GM23248 (cell line): ENCODE results near the gene TSPAN13. TPM values are rescaled to one million over a fixed set of nuclear protein-coding genes. Genes with fewer than 3 reads are reported as not detected.

Source experiments
- DNase-seq: peaks from one replicate; pipeline ENCODE4 v3.0.0-alpha.2; 2015
- H2AFZ ChIP-seq: fragments of 200-600 bp; sonication (generic); 2 replicates; pipeline ENCODE4 v1.6.1; 2016; ENCODE audit warnings: antibody characterized with exemption
- H3F3A ChIP-seq: fragments of 200-600 bp; sonication (generic); 2 replicates; pipeline ENCODE4 v1.6.1; 2016; ENCODE audit warnings: mild to moderate bottlenecking, antibody characterized with exemption, mixed run types; ENCODE audit not compliant: insufficient read depth
- H3K27ac ChIP-seq: fragments of 200-600 bp; sonication (generic); 2 replicates; pipeline ENCODE4 v1.5.1; 2016; ENCODE audit warnings: mild to moderate bottlenecking
- H3K27me3 ChIP-seq: fragments of 200-600 bp; sonication (generic); replicated peaks from 2 replicates; pipeline ENCODE4 v1.6.1; 2016; ENCODE audit warnings: mild to moderate bottlenecking; ENCODE audit not compliant: insufficient read depth
- H3K36me3 ChIP-seq: fragments of 200-600 bp; sonication (generic); 2 replicates; pipeline ENCODE4 v1.6.1; 2016; ENCODE audit warnings: low read depth, mild to moderate bottlenecking
- H3K4me1 ChIP-seq: fragments of 200-600 bp; sonication (generic); 2 replicates; pipeline ENCODE4 v1.6.1; 2016; ENCODE audit warnings: mild to moderate bottlenecking; ENCODE audit not compliant: insufficient read depth
- H3K4me2 ChIP-seq: fragments of 200-600 bp; sonication (generic); one replicate; pipeline ENCODE4 v1.6.1; 2016; ENCODE audit warnings: mild to moderate bottlenecking; ENCODE audit not compliant: unreplicated experiment
- H3K4me3 ChIP-seq: fragments of 200-600 bp; sonication (generic); 2 replicates; pipeline ENCODE4 v1.5.1; 2016; ENCODE audit warnings: mild to moderate bottlenecking
- H3K79me2 ChIP-seq: fragments of 200-600 bp; sonication (generic); 2 replicates; pipeline ENCODE4 v1.6.1; 2016; ENCODE audit warnings: mild to moderate bottlenecking; ENCODE audit not compliant: insufficient read depth
- H3K9ac ChIP-seq: fragments of 200-600 bp; sonication (generic); 2 replicates; pipeline ENCODE4 v1.6.1; 2016; ENCODE audit warnings: mild to moderate bottlenecking
- H3K9me2 ChIP-seq: fragments of 200-600 bp; sonication (generic); 2 replicates; pipeline ENCODE4 v1.6.1; 2016; ENCODE audit warnings: mixed run types, mild to moderate bottlenecking, moderate library complexity; ENCODE audit not compliant: insufficient read depth
- H3K9me3 ChIP-seq: fragments of 200-600 bp; sonication (generic); one replicate; pipeline ENCODE4 v1.6.1; 2017; ENCODE audit warnings: low read depth
- H4K20me1 ChIP-seq: fragments of 200-600 bp; sonication (generic); 2 replicates; pipeline ENCODE4 v1.6.0; 2016; ENCODE audit not compliant: insufficient read depth
- EZH2 ChIP-seq: fragments of 200-600 bp; sonication (generic); IDR thresholded peaks from 2 replicates; pipeline ENCODE4 v1.6.1; 2018; ENCODE audit warnings: antibody characterized with exemption, mild to moderate bottlenecking; ENCODE audit not compliant: insufficient read depth, poor library complexity, severe bottlenecking
- EZH2phosphoT487 ChIP-seq: fragments of 200-600 bp; sonication (generic); IDR thresholded peaks from 2 replicates; pipeline ENCODE4 v1.6.1; 2018; ENCODE audit warnings: antibody characterized with exemption, moderate library complexity, mild to moderate bottlenecking, low read depth; ENCODE audit not compliant: insufficient read depth
- WGBS, 2 experiments: methylation state at CpG; one replicate each; pipeline ENCODE4 v1.1.6; 2015 to 2017; ENCODE audit warnings: low lambda C conversion rate in 2 of 2, low coverage in 1 of 2; ENCODE audit errors: missing lambda C conversion rate in 2 of 2; 5-methylcytosine and 5-hydroxymethylcytosine counted together
- in situ Hi-C: fragments of 300-500 bp; cut with MboI; formaldehyde crosslinking; loops from 2 replicates; pipeline ENCODE4 v1.15.0; 2020
- polyA plus RNA-seq: library from polyadenylated mRNA; unstranded; fragments of >200 nt; fragmentation: Nextera tagmentation; extraction: Ambion mirVana; gene quantifications from 2 replicates; pipeline ENCODE4 v1.2.1, GENCODE V29; 2016
- total RNA-seq: library from RNA; depleted of rRNA; stranded (reverse); fragments of >200 nt; shearing (Covaris generic); gene quantifications from 2 replicates; pipeline ENCODE4 v1.2.3, GENCODE V29; 2014

TSPAN13 gene
- total and polyA plus RNA-seq, 2 experiments from 2014 or later: 6.2 to 9.0 TPM

DNA sequence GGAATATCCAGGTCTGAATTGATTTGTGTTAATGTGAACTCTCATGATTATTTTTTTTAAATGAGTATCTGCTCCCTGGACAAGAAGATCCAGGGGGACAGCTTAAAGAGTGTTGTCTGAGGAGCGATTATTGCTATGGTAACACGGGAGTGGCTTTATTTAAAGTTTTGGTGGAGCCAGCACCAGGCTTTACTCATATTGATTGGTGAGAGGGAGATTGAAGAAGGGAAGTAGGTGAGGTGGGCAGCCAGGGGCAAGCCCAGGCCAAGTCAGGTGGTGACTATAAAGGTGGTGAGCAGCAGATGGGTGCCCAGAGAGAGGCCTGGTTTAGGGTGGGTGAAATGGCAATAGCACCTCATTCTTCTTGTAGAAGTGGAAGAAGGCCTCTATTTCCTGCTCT is 61.4 kb downstream of the TSPAN13 start:
- Histone ChIP-seq H3K9ac (no peak overlapping the region), H3K9me2 (no peaks in the 10 kb centered on the region), H2AFZ (no peak overlapping the region), H3K27ac (no peak overlapping the region), H3K9me3 (no peaks in the 10 kb centered on the region), H3K27me3 (no peaks in the 10 kb centered on the region), H3K36me3 (no peaks in the 10 kb centered on the region), H3F3A (no peaks in the 10 kb centered on the region), H4K20me1 (no peaks in the 10 kb centered on the region), H3K4me1 (peaks cover 7% of the 10 kb centered on the region), H3K79me2 (no peaks in the 10 kb centered on the region), H3K4me3 (no peak overlapping the region), H3K4me2 (no peak overlapping the region)
- DNase-seq: no peak
- 66 to 76% methylated on average over 2 of the region's 2 CpGs for WGBS, 2 experiments
- TF ChIP-seq EZH2 (no peak), EZH2phosphoT487 (no peak)
- in situ Hi-C loops: no loop called here

DNA sequence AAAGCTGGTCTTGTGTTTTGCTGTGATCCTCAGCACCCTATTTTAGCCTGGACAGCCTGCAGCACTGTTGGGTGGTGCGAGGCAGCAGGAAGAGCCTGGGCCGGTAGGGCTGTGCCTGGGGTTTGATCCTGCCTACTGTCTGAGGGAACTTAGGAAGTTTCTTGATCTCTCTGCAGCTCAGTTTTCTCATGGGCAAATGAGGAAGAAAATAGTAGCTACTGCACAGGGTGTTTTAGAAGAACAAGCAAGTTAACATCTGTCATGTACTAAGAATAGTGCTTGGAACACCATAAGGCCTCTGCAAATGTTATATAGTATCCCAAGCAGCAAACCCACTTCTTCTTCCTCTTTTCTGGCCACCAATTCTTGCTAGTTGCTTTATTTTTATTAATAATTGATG is 63.3 kb downstream of the TSPAN13 start:
- no peaks in the 10 kb centered on the region for H3F3A ChIP-seq
- no peak overlapping the region for H2AFZ ChIP-seq
- in situ Hi-C loops: no loop called here
- H4K20me1 ChIP-seq: no peaks in the 10 kb centered on the region
- no peak overlapping the region for H3K4me3 ChIP-seq
- no peak overlapping the region for H3K9ac ChIP-seq
- peaks cover 2% of the 10 kb centered on the region; the same call in 1 of the 2 replicates for H3K4me1 ChIP-seq
- no peaks in the 10 kb centered on the region for H3K27me3 ChIP-seq
- H3K27ac ChIP-seq: no peak overlapping the region
- no peaks in the 10 kb centered on the region for H3K36me3 ChIP-seq
- H3K4me2 ChIP-seq: no peak overlapping the region
- H3K79me2 ChIP-seq: no peaks in the 10 kb centered on the region
- H3K9me2 ChIP-seq: no peaks in the 10 kb centered on the region
- 78% methylated on average over 2 of the region's 2 CpGs for WGBS, 2 experiments
- no peaks in the 10 kb centered on the region for H3K9me3 ChIP-seq
- TF ChIP-seq EZH2phosphoT487 (no peak), EZH2 (no peak)
- DNase-seq: no peak

DNA sequence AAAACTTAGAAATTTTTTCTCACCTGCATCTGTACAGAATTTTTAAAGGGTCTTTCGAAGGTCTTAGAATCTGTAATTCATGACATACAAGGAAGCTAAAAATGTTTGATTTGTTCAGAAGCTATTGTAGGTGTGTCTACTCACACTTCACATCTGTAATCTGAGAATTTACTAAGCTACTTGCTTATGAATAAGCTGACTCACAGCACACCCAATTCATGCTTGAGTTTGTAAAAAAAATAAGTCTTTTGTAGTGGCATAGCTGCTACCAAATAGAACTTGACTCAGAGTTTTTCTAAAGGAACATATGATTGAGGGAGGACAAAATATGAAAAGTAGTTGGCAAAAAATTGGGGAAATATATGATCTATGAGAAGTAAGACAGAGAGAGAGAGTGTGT is 64.0 kb downstream of the TSPAN13 start:
- no peaks in the 10 kb centered on the region for H3K36me3 ChIP-seq
- in situ Hi-C loops: no loop called here
- H3K4me3 ChIP-seq: no peak overlapping the region
- peak; percentile 70 for DNase-seq
- H3K79me2 ChIP-seq: no peaks in the 10 kb centered on the region
- no peak overlapping the region for H3K4me2 ChIP-seq
- 40 to 51% methylated on average over 1 of the region's 1 CpG for WGBS, 2 experiments
- H3K27me3 ChIP-seq: no peaks in the 10 kb centered on the region
- no peaks in the 10 kb centered on the region for H3K9me3 ChIP-seq
- no peaks in the 10 kb centered on the region for H4K20me1 ChIP-seq
- H3K27ac ChIP-seq: no peak overlapping the region
- TF ChIP-seq EZH2: no peak
- TF ChIP-seq EZH2phosphoT487: no peak
- H2AFZ ChIP-seq: no peak overlapping the region
- no peaks in the 10 kb centered on the region for H3F3A ChIP-seq
- no peak overlapping the region for H3K9ac ChIP-seq
- H3K4me1 ChIP-seq: no peaks in the 10 kb centered on the region
- H3K9me2 ChIP-seq: no peaks in the 10 kb centered on the region

DNA sequence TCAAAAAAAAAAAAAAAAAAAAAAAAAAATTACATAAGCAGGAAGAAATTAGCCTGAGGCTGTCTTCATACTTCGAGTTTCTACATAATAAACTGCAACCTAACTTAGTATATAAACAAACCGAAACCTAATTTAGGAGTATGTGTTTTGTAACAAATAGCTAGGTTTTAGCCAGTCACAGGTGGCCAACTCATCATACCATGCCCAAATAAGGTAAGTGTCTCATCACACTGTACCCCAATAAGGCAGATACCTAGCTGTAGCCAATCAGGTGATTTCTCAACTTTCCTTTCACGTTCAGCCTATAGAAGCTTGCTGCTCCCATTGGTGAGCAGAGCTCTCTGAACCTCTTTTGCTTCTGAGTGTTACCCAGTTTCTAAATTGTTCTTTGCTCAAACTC is 65.2 kb downstream of the TSPAN13 start:
- H3K36me3 ChIP-seq: no peaks in the 10 kb centered on the region
- no peaks in the 10 kb centered on the region for H4K20me1 ChIP-seq
- no peaks in the 10 kb centered on the region for H3K9me3 ChIP-seq
- H3K4me3 ChIP-seq: no peak overlapping the region
- H3K79me2 ChIP-seq: no peaks in the 10 kb centered on the region
- H3K4me1 ChIP-seq: no peaks in the 10 kb centered on the region
- no peaks in the 10 kb centered on the region for H3K27me3 ChIP-seq
- no peak overlapping the region for H3K4me2 ChIP-seq
- TF ChIP-seq EZH2 (no peak), EZH2phosphoT487 (no peak)
- WGBS, 2 experiments: 92 to 96% methylated on average over 3 of the region's 3 CpGs
- DNase-seq: no peak
- no peak overlapping the region for H2AFZ ChIP-seq
- H3K27ac ChIP-seq: no peak overlapping the region
- H3K9ac ChIP-seq: no peak overlapping the region
- in situ Hi-C loops: no loop called here
- no peaks in the 10 kb centered on the region for H3K9me2 ChIP-seq
- no peaks in the 10 kb centered on the region for H3F3A ChIP-seq

DNA sequence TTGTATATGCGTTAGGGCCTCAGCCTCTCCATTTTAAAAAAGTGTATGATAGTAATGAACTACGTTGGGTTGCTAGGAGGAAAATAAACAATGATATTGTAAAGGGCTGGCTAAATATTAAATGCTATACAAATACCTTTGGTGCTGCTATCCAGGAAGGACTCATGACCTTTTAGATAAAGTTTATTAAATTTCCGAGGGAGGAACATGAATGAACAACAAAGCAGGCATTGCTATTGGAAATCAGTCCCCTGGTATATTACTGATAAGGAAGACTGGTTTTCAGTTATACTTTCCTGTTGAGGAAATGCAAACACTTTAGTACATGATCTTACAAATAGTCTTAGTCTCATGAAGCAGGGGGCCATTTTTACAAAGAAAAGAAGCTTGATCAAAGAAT is 68.5 kb downstream of the TSPAN13 start:
- WGBS, 2 experiments: 66 to 74% methylated on average over 3 of the region's 3 CpGs

More for the DNA sequence above, 68.5 kb downstream of the TSPAN13 start:
- no peaks in the 10 kb centered on the region for H3K36me3 ChIP-seq
- no peaks in the 10 kb centered on the region for H3K4me1 ChIP-seq
- H3F3A ChIP-seq: no peaks in the 10 kb centered on the region
- in situ Hi-C loops: no loop called here
- H3K9me2 ChIP-seq: no peaks in the 10 kb centered on the region
- H3K9me3 ChIP-seq: no peaks in the 10 kb centered on the region
- H3K9ac ChIP-seq: no peak overlapping the region
- H2AFZ ChIP-seq: no peak overlapping the region
- no peak overlapping the region for H3K4me3 ChIP-seq
- H4K20me1 ChIP-seq: no peaks in the 10 kb centered on the region
- TF ChIP-seq EZH2phosphoT487 (no peak), EZH2 (no peak)
- no peaks in the 10 kb centered on the region for H3K79me2 ChIP-seq
- no peaks in the 10 kb centered on the region for H3K27me3 ChIP-seq
- no peak overlapping the region for H3K27ac ChIP-seq
- no peak overlapping the region for H3K4me2 ChIP-seq
- DNase-seq: no peak
